Measurements from ENCODE around the gene MYADM. TPM values are rescaled to one million over a fixed set of nuclear protein-coding genes. Genes with fewer than 3 reads are reported as not detected.
"Not testable (repeated sequence)": the region's sequence is repeated elsewhere in the genome, so short reads cannot be mapped to it uniquely, and the experiment has no call there.

The MYADM gene
- 30.3 TPM for total RNA-seq (ENCODE audit: insufficient read depth, low replicate concordance)

DNA sequence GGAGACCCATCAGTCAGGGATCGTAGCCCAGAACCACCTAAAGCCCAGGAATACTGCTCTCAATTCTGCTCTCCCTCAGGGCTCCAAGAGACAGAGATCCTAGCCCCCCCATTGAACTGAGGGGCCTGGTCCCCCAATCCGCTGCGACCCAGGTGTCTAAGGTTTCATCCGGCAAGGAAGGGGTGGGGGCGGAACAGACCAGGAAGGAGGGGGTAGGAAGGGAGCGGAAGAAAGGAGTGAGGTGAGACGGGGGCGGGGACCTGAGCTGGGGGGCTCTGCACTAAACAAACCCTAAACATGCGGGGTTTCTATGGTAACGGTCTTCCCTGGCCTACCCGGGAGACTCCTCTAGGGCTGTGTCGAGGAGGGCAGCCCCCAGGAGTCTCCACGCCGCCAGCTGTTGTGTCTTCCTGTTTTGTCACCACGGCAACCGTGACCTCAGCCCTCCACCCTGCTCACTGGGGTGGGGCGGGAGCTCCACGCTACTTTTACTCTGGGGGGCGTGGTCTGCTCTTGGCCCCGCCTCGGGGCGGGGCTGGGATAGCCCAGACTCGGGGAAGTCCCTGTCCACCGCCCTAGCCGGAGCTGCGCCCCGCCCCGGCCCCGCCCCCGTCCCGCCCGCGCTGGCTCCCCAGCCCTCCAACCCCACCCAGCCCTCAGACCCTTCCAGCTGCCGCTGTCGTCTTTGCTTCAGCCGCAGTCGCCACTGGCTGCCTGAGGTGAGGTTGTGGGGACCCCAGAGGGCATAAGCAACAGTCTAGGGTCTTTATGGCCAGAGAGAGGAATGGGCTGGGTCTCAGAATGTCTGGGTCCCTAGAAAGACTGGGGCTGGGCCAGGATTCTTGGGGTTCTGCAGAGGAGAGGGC is at the start of gene MYADM:
Gene MYADM (plus strand): TSS at position 659 of the 866 bp plus-strand sequence. CDS start 5,647 bp downstream, outside the sequence.
- peak; percentile 100 for DNase-seq (ENCODE audit: low spot score)

- no peak for DNase-seq (ENCODE audit: low spot score)
Measured at GRCh38 chr19:53818756-53819155, 48.9 kb upstream of the MYADM start.

GRCh38 chr19:53819861-53820260 is 47.8 kb upstream of the MYADM start:
- DNase-seq (ENCODE audit: low spot score) = no peak

DNA sequence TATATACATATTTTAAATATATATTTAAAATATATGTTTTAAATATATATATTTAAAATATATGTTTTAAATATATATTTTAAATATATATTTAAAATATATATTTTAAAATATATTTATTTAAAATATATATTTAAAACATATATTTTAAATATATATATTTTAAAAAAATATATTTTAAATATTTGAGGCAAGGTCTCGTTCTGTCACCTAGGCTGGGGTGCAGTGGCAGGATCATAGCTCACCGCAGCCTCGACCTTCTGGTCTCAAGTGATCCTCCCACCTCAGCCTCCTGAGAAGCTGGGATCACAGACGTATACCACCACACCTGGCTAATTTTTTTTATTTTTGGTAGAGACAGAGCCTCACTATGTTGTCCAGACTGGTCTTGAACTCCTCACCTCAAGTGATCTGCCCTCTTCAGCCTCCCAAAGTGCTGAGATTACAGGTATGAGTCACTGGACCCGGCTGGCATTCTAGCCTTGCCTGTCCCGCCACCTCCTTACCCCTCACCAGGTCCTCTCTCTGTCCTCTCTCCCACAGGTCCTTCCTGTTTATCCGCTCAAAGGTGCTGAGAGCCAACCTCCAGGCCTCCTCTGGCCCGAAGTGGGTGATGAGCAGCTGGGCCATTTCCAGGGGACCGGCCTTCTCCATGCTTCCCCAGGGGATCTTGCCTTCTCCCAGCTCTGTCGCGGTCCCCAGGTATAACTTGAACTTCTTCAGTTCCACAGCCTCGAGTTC is 44.1 kb upstream of the MYADM start:
- DNase-seq (ENCODE audit: low spot score) = no peak

DNA sequence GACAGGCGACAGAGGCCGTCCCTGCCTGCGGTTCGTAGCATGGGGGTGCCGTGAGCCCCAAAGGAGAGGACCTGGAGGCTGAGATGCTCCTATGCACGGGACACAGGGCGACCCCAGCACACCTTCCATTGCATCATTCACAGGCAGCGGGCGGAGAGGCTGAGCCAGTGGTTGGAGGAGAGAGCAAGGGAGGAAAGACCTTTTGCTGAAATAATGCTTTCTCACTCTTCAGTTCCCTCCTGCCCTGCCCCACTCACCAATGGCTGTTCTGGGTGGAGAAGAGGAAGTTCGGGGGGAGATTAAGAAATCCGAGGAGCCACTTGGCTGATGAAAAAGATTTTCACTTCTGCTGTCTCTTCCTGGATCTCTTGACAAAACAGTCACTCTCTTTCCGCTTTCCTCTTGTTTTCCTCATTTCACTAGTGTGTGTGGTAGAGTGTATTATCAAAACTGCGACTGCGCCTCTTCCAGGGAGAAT is 43.5 kb upstream of the MYADM start, which contains the start of gene NLRP12:
Gene NLRP12 (minus strand): TSS at position 181 of the 478 bp plus-strand sequence. CDS start 140 bp downstream, at position 41.
- peak; percentile 44 for DNase-seq (ENCODE audit: low spot score)

DNA sequence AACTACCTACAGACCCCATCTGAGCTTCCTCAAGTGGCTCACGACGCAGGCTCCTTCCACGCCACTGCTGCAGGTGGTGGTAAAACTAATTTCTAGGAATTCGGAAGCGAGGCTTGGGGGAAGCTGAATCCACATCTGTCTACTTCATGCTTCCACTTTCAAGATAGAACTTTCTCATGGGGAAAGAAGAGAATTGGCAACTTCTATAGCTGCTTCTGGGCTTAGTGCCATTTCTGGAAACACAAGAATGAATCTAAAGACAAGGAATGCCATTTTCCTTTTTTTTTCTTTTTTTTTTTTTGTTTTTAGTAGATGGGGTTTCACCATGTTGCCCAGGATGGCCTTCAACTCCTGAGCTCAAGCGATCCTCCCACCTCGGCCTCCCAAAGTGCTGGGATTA is 40.8 kb upstream of the MYADM start:
- DNase-seq (ENCODE audit: low spot score) = peak; percentile 25

GRCh38 chr19:53828531-53828930 is 39.2 kb upstream of the MYADM start:
- DNase-seq (ENCODE audit: low spot score) = no peak

DNA sequence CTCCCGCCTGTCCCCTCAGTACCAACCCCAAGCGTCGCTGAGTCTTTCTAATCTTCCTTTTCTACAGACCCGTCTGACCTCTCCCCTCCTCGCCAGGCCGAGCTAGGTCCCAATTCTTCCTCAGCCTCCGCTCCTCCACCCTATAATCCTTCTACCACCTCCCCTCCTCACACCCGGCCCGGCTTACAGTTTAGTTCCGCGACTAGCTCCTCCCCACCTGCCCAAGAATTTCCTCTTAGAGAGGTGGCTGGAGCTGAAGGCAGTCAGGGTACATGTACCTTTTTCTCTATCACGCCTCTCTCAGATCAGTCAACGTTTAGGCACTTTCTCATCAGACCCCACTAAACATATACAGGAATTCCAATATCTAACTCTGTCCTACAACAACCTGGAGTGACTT is 34.8 kb upstream of the MYADM start:
- not testable (repeated sequence) for DNase-seq (ENCODE audit: low spot score)

- DNase-seq (ENCODE audit: low spot score) = not testable (repeated sequence)
Measured at GRCh38 chr19:53838446-53838845, 29.2 kb upstream of the MYADM start.

GRCh38 chr19:53840241-53840640 is 27.4 kb upstream of the MYADM start:
- DNase-seq (ENCODE audit: low spot score) = not testable (repeated sequence)

DNA sequence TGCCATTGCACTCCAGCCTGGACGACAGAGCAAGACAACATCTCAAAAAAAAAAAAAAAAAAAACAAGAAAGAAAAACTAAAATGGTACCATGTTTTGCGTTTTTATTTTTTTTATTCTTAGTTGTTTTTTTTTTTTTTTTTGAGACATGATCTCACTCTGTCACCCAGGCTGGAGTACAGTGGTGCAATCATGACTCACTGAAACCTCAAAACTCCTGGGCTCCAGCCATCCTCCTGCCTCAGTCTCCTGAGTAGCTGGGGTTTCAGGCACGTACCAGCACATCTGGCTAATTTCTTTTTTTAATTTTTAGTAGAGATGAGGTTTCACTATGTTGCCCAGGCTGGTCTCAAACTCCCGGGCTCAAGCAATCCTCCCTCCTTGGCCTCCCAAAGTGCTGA is 26.8 kb upstream of the MYADM start:
- not testable (repeated sequence) for DNase-seq (ENCODE audit: low spot score)

DNA sequence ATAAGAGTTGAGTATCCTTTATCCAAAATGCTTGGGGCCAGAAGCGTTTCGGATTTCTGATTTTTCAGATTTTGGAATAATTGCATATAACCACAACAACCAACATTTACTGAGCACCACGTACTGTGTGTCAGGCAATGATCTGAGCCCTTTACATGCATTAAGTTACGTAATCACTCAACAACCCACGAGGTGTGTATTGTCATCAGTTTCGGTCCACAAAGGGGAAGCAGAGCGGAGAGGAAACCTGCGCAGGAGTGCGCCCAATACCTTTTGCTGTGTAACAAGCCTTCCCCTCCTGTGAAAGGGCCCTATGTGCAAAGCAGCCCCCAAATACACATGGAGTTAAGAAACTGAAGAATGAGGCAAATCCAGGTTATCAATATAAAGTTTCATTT is 22.8 kb upstream of the MYADM start:
- DNase-seq (ENCODE audit: low spot score) = no peak

GRCh38 chr19:53847555-53847954 is 20.1 kb upstream of the MYADM start:
- no peak for DNase-seq (ENCODE audit: low spot score)

DNA sequence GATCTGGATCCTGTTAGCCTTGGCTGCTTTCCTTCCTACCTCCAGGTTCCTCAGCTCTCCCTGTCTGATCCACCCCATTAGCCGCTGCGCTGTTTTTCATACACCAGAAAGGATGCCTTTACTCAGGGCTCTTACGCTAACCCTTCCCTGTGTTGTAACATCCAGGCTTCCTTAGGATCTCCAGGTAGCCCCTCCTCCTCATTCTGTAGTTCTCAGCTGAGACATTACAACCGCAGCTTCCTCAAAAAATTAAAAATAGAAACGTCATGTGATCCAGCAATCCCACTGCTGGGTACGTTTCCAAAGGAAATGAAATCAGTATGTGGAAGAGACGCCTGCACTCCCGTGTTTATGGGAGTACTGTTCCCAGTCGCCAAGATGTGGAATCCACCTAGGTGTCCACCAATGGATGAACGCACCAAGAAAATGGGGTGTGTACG is 18.4 kb upstream of the MYADM start:
- DNase-seq (ENCODE audit: low spot score) = no peak

GRCh38 chr19:53853707-53854106 is 14.0 kb upstream of the MYADM start:
- DNase-seq (ENCODE audit: low spot score) = no peak

DNA sequence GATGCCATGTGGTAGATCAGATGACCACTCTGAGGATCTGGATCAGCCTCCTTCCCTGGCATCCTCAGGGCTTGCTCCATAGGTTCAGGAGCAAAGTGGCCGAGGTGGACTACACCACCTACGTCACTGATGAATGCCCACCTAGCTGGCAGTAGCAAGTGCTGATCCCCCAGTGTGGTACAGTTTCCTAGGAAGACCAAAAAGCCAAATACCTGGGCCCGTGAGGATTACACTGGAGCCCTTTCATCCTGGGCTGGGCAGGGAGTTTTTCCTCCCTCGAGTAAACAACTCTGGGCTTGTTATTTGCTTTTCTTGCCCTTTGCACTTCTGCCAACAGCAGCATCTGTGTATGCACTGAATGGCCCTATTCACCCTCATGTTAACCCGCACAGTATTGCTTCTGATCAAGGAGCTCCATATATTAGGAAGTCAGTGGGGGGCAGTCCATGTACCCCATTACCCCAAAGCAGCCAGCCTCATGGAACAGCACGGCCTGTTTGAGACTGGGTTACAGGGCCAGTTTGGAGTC is 3.3 kb upstream of the MYADM start:
- no peak for DNase-seq (ENCODE audit: low spot score)

- no peak for DNase-seq (ENCODE audit: low spot score)
Measured at GRCh38 chr19:53865523-53865917, 2.2 kb upstream of the MYADM start.

- DNase-seq (ENCODE audit: low spot score) = peak; percentile 89
Measured at GRCh38 chr19:53865918-53866864, 1.5 kb upstream of the MYADM start.

GRCh38 chr19:53866865-53867224 is 838 bp upstream of the MYADM start:
- no peak for DNase-seq (ENCODE audit: low spot score)

DNA sequence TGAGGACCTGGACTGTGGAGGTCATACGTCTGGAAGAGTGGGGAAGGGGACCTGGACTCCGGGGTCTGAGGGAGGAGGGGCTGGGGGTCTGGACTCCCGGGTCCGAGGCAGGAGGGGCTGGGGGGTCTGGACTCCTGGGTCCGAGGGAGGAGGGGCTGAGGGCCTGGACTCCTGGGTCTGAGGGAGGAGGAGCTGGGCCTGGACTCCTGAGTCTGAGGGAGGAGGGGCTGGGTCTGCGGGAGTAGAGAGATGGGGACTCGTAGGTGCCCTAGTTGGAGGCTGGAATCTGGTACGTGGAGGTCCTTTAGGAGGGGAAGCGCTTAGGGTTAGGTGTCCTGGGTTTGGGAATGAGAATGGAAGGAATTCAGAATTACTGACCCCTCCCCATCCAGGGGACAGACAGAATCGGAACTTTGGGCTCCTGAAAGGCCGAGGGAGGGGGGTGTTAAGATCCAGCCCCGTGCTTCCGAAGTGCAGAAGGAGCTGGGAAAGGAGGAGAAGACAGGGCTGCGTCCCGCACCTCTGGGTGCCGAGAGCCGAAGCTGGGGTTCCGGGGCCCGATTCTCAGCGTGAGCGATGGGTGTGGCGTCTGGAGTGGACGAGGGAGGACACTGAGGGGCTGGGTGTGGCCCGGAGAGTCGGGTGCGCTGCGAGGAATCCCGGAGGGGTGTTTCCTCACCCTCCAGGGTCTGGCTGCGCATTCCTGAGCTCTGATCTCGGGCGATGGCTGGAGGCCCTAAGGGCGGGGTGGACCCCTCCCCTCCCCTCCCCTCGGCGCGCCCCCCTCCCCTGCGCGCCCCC is 608 bp downstream of the MYADM start:
- DNase-seq (ENCODE audit: low spot score) = peak; percentile 76
